ENCODE measurements around the gene NPAS2. TPM values are rescaled to one million over a fixed set of nuclear protein-coding genes. Genes with fewer than 3 reads are reported as not detected.

Gene NPAS2
- total and polyA plus RNA-seq, 2 of the 8 experiments (the other 6 are each of a cell fraction or from before 2014, with no cell fraction given) = 1.8 to 1.9 TPM

DNA sequence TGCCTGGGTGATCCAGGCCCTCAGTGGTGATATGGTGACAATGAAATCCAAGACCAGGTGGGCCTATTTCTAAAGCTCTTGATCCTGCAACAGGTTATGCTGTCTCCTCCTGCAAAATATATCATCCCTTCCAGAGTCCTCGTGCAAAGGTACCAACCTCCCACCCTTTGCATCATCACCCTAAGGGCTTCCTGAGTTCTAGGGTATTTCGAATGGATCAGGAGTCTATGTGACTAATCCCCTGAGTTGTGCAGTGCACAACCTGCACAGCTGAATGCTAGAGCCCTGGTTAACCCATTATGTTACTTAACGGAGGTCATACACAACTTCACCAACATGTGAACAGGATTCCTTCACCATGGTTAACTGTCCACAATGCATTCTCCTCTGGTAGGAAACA lies 13.4 kb upstream of the NPAS2 start:
- H2BK120ac ChIP-seq (replicated peaks; ENCODE audit: low read depth, low read length) = no peak overlapping the region
- no peak overlapping the region for H3K14ac ChIP-seq (ENCODE audit: insufficient read length)
- no peaks in the 10 kb centered on the region for H3K27me3 ChIP-seq (replicated peaks in 1 of 4; ENCODE audit: control insufficient read depth in 3 of 4, extremely low read depth in 1 of 4, insufficient read depth in 3 of 4, low read length in 3 of 4)
- peaks cover 0 to 9% (median 2%) of the 10 kb centered on the region in 4 experiments; a peak in 6 of 7 replicates for H3K4me1 ChIP-seq (replicated peaks in 1 of 4; ENCODE audit: control insufficient read depth in 3 of 4, insufficient read depth in 4 of 4, low read length in 3 of 4)
- POLR2A ChIA-PET (ENCODE audit: partially characterized antibody) = interaction anchor here (1.2 kb wide), 1 partner anchor 13 kb away, joined by 4 read pairs; no protein-coding TSS in a partner anchor
- no peak for FAIRE-seq
- no peak overlapping the region for H3K56ac ChIP-seq (replicated peaks; ENCODE audit: insufficient read length, low read depth, low read length)
- H3K4me2 ChIP-seq (ENCODE audit: insufficient read depth in 1 of 2, low read depth in 2 of 2, low read length in 2 of 2) = no peak overlapping the region
- no peaks in the 10 kb centered on the region for H3K9me3 ChIP-seq (ENCODE audit: insufficient read depth in 2 of 2, low read depth in 1 of 2, low read length in 1 of 2)
- H3K18ac ChIP-seq (ENCODE audit: extremely low read depth, low read length) = no peak overlapping the region
- H2BK12ac ChIP-seq (ENCODE audit: low read depth, low read length) = no peak overlapping the region
- TF ChIP-seq RAD21 (IDR thresholded peaks at IDR 0.05 in 1 of 2, conservative IDR thresholded peaks at IDR 0.05 in 1 of 2; ENCODE audit: low read depth in 2 of 2, low read length in 2 of 2) = no peak
- no peak for TF ChIP-seq MAFK (IDR thresholded peaks at IDR 0.05; ENCODE audit: low read depth, low read length)
- H3K79me1 ChIP-seq (ENCODE audit: low read depth, low read length) = no peaks in the 10 kb centered on the region
- no peak overlapping the region for H4K91ac ChIP-seq (replicated peaks; ENCODE audit: insufficient read length, low read length)
- WGBS, 2 experiments (ENCODE audit: extremely low coverage in 1 of 2, insufficient coverage in 1 of 2, insufficient read length in 1 of 2, insufficient replicate concordance in 2 of 2, low coverage in 1 of 2, low lambda C conversion rate in 2 of 2, missing lambda C conversion rate in 1 of 2) = 97% methylated on average over 3 of the region's 3 CpGs; no CpG with 5 or more reads in 1 of the 2 experiments
- no peaks in the 10 kb centered on the region for H4K20me1 ChIP-seq (replicated peaks in 1 of 2; ENCODE audit: control insufficient read depth in 1 of 2, insufficient read depth in 2 of 2, low read length in 2 of 2)
- H3K23me2 ChIP-seq (ENCODE audit: low read depth, low read length) = no peaks in the 10 kb centered on the region
- no peak overlapping the region for H3K23ac ChIP-seq (ENCODE audit: insufficient read length)
- no peaks in the 10 kb centered on the region for H3K36me3 ChIP-seq (ENCODE audit: control insufficient read depth in 2 of 4, insufficient read depth in 4 of 4, low read length in 3 of 4)
- no peak overlapping the region for H4K8ac ChIP-seq (ENCODE audit: extremely low read depth, insufficient read depth, low read length)
- no peak overlapping the region for H2BK15ac ChIP-seq (ENCODE audit: low read length)
- H2BK5ac ChIP-seq (ENCODE audit: low read depth, low read length) = no peak overlapping the region
- DNase-seq (ENCODE audit: low read depth in 1 of 2, low spot score in 2 of 2) = no peak
- no peak overlapping the region for H4K5ac ChIP-seq (ENCODE audit: insufficient read length, low read depth, low read length)
- H3K9ac ChIP-seq (replicated peaks in 1 of 4; ENCODE audit: extremely low read depth in 1 of 4, low read depth in 3 of 4, low read length in 3 of 4) = no peak overlapping the region
- H2AFZ ChIP-seq (ENCODE audit: low read length) = no peak overlapping the region
- no peaks in the 10 kb centered on the region for H3K79me2 ChIP-seq (ENCODE audit: control insufficient read depth in 1 of 2, insufficient read depth in 2 of 2, low read length in 2 of 2)
- H2AK5ac ChIP-seq (ENCODE audit: low read depth, low read length) = no peak overlapping the region
- H3K27ac ChIP-seq (ENCODE audit: low read depth, low read length) = no peak overlapping the region
- CTCF ChIA-PET (ENCODE audit: partially characterized antibody) = interaction anchor here (1.2 kb wide), 1 partner anchor 11 kb away, joined by 3 read pairs; no protein-coding TSS in a partner anchor
- H2BK20ac ChIP-seq (ENCODE audit: low read length) = no peak overlapping the region
- no peak overlapping the region for H3K4me3 ChIP-seq (ENCODE audit: extremely low read depth in 1 of 4, insufficient read depth in 2 of 4, low read depth in 3 of 4, low read length in 4 of 4)
- H3K4ac ChIP-seq (replicated peaks; ENCODE audit: insufficient read length, low read depth, low read length) = no peak overlapping the region

Measured in H1 (cell line).